Vagina (tissue), 2 donors: Measurements from ENCODE around the gene CPVL. TPM values are rescaled to one million over a fixed set of nuclear protein-coding genes. Genes with fewer than 3 reads are reported as not detected.

Experiments used
- DNase-seq, 2 donors: peaks; one replicate each; pipeline ENCODE4 v3.0.0-alpha.2; 2017; ENCODE audit errors: extremely low spot score in 2 of 2
- H3K27ac ChIP-seq: fragments of 200-600 bp; sonication (generic); one replicate; pipeline ENCODE4 v1.5.1; 2019
- H3K27me3 ChIP-seq: fragments of 200-600 bp; sonication (generic); one replicate; pipeline ENCODE4 v1.5.1; 2019
- H3K36me3 ChIP-seq, 2 donors: fragments of 200-600 bp; sonication (generic); one replicate each; pipeline ENCODE4 v1.5.1; 2017 to 2019
- H3K4me1 ChIP-seq: fragments of 200-600 bp; sonication (generic); one replicate; pipeline ENCODE4 v1.5.1; 2019
- H3K4me3 ChIP-seq, 2 donors: fragments of 200-600 bp; sonication (generic); 1 replicate in 1 of 2; 2 replicates in 1 of 2; pipeline ENCODE4 v1.5.1; 2016 to 2019
- H3K9me3 ChIP-seq: fragments of 200-600 bp; sonication (generic); one replicate; pipeline ENCODE4 v1.5.1; 2019
- POLR2A ChIP-seq, 2 donors: fragments of 450-650 bp; IDR thresholded peaks; one replicate each; pipeline ENCODE4 v1.6.1; 2017; ENCODE audit warnings: antibody characterized with exemption in 2 of 2, mild to moderate bottlenecking in 2 of 2, moderate library complexity in 2 of 2
- POLR2AphosphoS5 ChIP-seq, 2 donors: sonication (generic); formaldehyde crosslinking; IDR thresholded peaks; one replicate each; pipeline ENCODE4 v1.9.0; 2017; ENCODE audit warnings: antibody characterized with exemption in 2 of 2, mild to moderate bottlenecking in 2 of 2, low read depth in 1 of 2; ENCODE audit not compliant: insufficient read depth in 1 of 2
- intact Hi-C: fragments of 100-400 bp; cut with DNase I; formaldehyde crosslinking; loops from one replicate; pipeline ENCODE4 v1.15.1; 2023
- total RNA-seq: library from RNA; depleted of rRNA; stranded (reverse); fragments of >200 nt; gene quantifications from one replicate; pipeline ENCODE4 v1.2.3, GENCODE V29; 2016
- TF ChIP-seq, protein P1 (sequence below), 3 experiments: fragments of 450-650 bp in 2 of 3; fragments of 200-600 bp in 1 of 3; sonication (generic) in 1 of 3; IDR thresholded peaks; one replicate each; pipeline ENCODE4 v1.5.1; 2017 to 2019; ENCODE audit warnings: antibody characterized with exemption in 3 of 3, mild to moderate bottlenecking in 2 of 3, moderate library complexity in 2 of 3

Gene CPVL
- total RNA-seq, 1 donor from 2014 or later = 9.6 TPM

DNA sequence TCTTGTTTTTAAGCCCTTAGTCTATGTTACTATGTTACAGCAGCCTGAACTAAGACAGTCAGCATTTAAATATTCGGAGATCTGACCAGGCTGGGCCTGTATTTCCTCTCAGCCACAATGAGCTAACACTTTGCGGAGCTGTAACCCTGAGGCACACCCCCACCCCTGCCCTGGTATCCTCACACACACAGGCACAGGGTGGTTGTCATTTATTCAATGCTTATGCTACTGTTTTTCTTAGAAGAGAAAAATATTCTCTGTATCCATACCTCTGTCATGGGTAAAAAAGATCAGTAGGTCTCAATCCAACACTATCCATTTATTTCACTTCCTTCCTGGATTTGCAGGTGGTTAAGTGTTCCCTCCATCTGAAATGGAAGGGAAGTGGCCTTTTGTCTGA, 107.9 kb downstream of the CPVL start:
- DNase-seq = no peak
- intact Hi-C loops = no loop called here
- Histone ChIP-seq H3K36me3 (no peaks in the 10 kb centered on the region), H3K4me3 (no peak overlapping the region), H3K4me1 (peaks cover 11% of the 10 kb centered on the region), H3K9me3 (no peaks in the 10 kb centered on the region), H3K27ac (no peak overlapping the region), H3K27me3 (no peaks in the 10 kb centered on the region)
- no peak for TF ChIP-seq POLR2A (IDR thresholded peaks at IDR 0.05)
- no peak for TF ChIP-seq POLR2AphosphoS5 (IDR thresholded peaks at IDR 0.05; ENCODE audit: insufficient read depth in 1 of 2, low read depth in 1 of 2)
- TF ChIP-seq, protein P1, sequence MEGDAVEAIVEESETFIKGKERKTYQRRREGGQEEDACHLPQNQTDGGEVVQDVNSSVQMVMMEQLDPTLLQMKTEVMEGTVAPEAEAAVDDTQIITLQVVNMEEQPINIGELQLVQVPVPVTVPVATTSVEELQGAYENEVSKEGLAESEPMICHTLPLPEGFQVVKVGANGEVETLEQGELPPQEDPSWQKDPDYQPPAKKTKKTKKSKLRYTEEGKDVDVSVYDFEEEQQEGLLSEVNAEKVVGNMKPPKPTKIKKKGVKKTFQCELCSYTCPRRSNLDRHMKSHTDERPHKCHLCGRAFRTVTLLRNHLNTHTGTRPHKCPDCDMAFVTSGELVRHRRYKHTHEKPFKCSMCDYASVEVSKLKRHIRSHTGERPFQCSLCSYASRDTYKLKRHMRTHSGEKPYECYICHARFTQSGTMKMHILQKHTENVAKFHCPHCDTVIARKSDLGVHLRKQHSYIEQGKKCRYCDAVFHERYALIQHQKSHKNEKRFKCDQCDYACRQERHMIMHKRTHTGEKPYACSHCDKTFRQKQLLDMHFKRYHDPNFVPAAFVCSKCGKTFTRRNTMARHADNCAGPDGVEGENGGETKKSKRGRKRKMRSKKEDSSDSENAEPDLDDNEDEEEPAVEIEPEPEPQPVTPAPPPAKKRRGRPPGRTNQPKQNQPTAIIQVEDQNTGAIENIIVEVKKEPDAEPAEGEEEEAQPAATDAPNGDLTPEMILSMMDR (IDR thresholded peaks at IDR 0.05) = no peak

DNA sequence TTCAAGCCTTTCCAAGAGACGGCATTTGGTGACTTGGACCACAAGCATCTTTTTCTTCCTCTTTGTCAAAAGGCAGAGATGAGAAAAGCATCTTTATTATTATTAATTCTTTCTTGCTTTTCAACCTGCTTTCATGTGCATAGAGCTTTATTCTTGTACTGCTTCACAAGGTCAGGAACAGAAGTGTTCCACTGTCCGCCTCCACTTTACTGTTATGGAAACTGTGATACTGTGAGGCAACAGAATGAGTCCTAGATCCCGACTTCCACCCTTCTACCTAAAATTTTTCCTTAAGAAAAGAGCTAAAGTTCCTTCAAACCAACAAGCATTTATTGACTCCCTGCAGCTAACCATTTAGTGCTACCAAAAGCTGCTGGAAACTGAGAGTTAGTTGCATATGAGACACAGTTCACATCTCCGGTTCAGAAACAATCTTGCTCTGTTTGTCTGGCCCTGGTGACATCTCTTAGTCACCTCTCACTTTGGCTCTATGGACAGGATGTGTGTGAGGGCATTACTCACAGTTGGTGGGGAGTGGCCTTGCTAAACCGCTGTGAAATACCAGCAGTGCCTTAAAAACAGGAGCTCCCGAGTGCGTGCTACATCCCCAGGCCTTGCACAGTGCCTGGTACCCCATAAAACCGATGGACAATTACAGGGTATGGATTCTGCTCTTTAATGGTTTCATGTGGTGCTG, 111.1 kb downstream of the CPVL start:
- H3K27me3 ChIP-seq = no peaks in the 10 kb centered on the region
- intact Hi-C loops = no loop called here
- H3K27ac ChIP-seq = no peak overlapping the region
- H3K4me3 ChIP-seq = no peak overlapping the region
- TF ChIP-seq POLR2A (IDR thresholded peaks at IDR 0.05) (no peak), POLR2AphosphoS5 (IDR thresholded peaks at IDR 0.05; ENCODE audit: insufficient read depth in 1 of 2, low read depth in 1 of 2) (no peak)
- TF ChIP-seq, protein P1 (IDR thresholded peaks at IDR 0.05) = no peak
- H3K36me3 ChIP-seq = no peaks in the 10 kb centered on the region
- peaks cover 8% of the 10 kb centered on the region for H3K4me1 ChIP-seq
- DNase-seq = no peak
- no peaks in the 10 kb centered on the region for H3K9me3 ChIP-seq

DNA sequence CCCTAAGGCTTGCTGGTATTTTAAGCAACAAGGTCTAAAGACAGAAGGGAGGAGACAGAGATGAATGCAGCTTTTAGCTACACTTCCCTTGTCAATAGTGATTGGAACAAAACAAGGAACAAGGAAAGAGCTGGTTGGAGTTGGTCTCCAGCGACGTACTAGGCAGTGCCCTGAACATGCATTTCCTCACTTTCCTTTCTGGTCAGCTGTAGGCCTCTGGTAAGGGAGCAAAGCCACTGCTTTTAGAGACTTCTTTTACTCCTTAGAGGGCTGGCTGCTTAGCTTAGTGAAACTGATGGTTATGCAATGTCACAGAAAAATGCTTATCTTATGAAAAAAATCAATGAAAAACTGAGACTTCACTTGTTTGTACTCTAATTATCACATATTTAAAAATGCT, 112.8 kb downstream of the CPVL start:
- no peak for TF ChIP-seq POLR2A (IDR thresholded peaks at IDR 0.05)
- no peak for TF ChIP-seq POLR2AphosphoS5 (IDR thresholded peaks at IDR 0.05; ENCODE audit: insufficient read depth in 1 of 2, low read depth in 1 of 2)
- TF ChIP-seq, protein P1 (IDR thresholded peaks at IDR 0.05) = no peak
- Histone ChIP-seq H3K9me3 (no peaks in the 10 kb centered on the region), H3K4me3 (no peak overlapping the region), H3K4me1 (peaks cover 5% of the 10 kb centered on the region), H3K27ac (no peak overlapping the region), H3K27me3 (no peaks in the 10 kb centered on the region), H3K36me3 (no peaks in the 10 kb centered on the region)
- DNase-seq = no peak
- intact Hi-C loops = no loop called here

DNA sequence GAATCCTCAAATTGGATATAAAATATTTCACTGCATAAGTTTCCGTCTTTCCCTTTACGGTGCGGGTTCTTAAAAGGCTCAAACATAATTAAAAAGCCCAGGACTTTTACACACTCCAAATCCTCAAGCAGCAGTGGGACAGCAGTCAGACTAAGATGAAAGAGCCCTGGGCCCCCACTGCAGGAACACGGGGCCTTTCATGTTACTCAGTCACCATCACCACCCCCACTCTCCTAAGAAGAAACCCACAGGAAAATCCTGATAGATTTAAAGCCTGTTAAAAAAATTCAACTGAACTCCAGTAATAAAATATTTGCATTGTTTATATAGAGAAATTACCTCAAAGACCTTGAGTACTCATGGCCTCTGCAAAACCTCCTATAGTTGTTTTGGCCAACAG, 114.2 kb downstream of the CPVL start:
- no peak overlapping the region for H3K27ac ChIP-seq
- intact Hi-C loops = no loop called here
- peaks cover 5% of the 10 kb centered on the region for H3K4me1 ChIP-seq
- no peaks in the 10 kb centered on the region for H3K9me3 ChIP-seq
- no peak overlapping the region for H3K4me3 ChIP-seq
- DNase-seq = no peak
- no peaks in the 10 kb centered on the region for H3K36me3 ChIP-seq
- H3K27me3 ChIP-seq = no peaks in the 10 kb centered on the region
- TF ChIP-seq, protein P1 (IDR thresholded peaks at IDR 0.05) = no peak
- TF ChIP-seq POLR2A (IDR thresholded peaks at IDR 0.05) = no peak
- TF ChIP-seq POLR2AphosphoS5 (IDR thresholded peaks at IDR 0.05; ENCODE audit: insufficient read depth in 1 of 2, low read depth in 1 of 2) = no peak

DNA sequence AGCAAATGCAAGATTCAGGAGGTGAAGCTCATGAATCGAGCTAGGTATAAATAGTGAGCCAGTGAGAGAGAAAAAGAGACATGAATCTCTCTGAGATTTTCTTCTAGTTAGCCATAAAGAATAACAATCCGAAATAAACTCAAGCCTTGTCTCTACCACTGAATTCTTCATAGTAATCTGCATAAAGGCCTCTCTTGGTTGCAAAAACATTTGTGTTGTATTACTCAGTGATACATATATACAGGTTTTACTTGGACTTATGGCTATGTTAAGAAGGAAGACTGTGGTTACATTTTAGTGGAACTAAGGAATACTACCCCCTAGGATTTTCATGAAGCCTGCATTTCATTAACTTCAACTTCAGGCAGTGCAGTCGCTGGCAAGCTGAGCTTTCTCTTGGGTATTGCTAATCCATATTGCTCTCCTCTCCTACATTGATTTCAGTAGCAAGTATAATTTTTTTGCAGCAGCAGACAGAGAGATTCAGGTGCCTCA, 115.5 kb downstream of the CPVL start:
- intact Hi-C loops = no loop called here

More for the DNA sequence above, 115.5 kb downstream of the CPVL start:
- no peaks in the 10 kb centered on the region for H3K9me3 ChIP-seq
- H3K36me3 ChIP-seq = peaks cover 0 to 3% of the 10 kb centered on the region in 2 donors
- DNase-seq = no peak
- H3K27ac ChIP-seq = no peak overlapping the region
- no peak overlapping the region for H3K4me3 ChIP-seq
- H3K4me1 ChIP-seq = peaks cover 5% of the 10 kb centered on the region
- H3K27me3 ChIP-seq = no peaks in the 10 kb centered on the region
- TF ChIP-seq, protein P1 (IDR thresholded peaks at IDR 0.05) = no peak
- TF ChIP-seq POLR2AphosphoS5 (IDR thresholded peaks at IDR 0.05; ENCODE audit: insufficient read depth in 1 of 2, low read depth in 1 of 2) (no peak), POLR2A (IDR thresholded peaks at IDR 0.05) (no peak)
